ENCODE measurements around the gene C2CD2L.
"Not testable (repeated sequence)": the region's sequence is repeated elsewhere in the genome, so short reads cannot be mapped to it uniquely, and the experiment has no call there.

The C2CD2L gene

DNA sequence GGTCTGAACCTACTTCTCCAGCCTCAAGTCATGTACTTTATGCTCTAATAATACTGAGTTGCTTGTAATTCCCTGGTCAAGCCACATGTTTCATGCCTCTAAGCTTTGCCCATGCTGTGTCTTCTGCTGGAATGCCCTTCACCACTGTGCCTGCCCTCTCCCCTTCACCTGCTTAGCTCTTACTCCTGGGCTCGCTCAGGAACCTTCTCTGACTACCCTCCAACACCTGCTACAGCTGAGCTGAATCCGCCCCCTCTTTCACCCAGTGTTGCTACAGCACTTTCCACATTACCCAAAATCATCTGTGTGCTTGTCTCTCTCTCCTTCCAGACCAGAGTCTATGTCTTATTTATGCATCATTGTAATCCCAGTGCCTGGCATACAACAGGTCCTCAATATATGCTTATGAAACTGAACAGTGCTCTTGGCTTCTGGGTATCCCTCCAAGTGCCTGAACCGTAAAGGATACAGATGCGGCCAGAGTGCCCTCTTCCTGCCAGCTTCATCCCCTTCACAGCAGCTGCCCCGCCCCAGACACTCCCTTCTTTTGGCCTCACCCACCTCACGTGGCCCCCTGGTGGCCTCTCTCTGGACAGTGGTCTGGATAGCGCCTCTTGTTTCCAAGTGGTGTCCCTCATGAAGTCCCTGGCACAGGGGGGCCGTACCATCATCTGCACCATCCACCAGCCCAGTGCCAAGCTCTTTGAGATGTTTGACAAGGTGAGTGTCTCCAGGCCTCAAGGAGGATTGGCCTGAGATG lies 48.8 kb downstream of the C2CD2L start:
- TF ChIP-seq, protein P1, sequence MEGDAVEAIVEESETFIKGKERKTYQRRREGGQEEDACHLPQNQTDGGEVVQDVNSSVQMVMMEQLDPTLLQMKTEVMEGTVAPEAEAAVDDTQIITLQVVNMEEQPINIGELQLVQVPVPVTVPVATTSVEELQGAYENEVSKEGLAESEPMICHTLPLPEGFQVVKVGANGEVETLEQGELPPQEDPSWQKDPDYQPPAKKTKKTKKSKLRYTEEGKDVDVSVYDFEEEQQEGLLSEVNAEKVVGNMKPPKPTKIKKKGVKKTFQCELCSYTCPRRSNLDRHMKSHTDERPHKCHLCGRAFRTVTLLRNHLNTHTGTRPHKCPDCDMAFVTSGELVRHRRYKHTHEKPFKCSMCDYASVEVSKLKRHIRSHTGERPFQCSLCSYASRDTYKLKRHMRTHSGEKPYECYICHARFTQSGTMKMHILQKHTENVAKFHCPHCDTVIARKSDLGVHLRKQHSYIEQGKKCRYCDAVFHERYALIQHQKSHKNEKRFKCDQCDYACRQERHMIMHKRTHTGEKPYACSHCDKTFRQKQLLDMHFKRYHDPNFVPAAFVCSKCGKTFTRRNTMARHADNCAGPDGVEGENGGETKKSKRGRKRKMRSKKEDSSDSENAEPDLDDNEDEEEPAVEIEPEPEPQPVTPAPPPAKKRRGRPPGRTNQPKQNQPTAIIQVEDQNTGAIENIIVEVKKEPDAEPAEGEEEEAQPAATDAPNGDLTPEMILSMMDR (IDR thresholded peaks at IDR 0.05): peak; percentile 39
- no peak for TF ChIP-seq ZFX (IDR thresholded peaks at IDR 0.05; ENCODE audit: borderline replicate concordance)
- H3K27ac ChIP-seq: no peak overlapping the region

DNA sequence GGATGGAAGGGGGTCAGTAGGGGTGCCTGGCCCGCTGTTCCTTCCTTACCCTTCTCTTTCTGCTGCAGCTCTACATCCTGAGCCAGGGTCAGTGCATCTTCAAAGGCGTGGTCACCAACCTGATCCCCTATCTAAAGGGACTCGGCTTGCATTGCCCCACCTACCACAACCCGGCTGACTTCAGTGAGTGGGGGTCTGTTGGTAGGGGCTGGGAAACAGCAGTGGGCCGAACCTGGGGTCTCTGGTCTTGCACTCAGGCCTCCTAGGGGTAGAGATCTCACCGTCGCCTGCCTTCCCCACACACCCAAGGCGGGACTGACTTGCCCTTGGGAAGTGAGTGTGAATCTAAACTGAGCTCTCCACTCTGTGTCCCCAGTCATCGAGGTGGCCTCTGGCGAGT lies 49.4 kb downstream of the C2CD2L start:
- TF ChIP-seq, protein P1 (IDR thresholded peaks at IDR 0.05): no peak
- no peak for TF ChIP-seq ZFX (IDR thresholded peaks at IDR 0.05; ENCODE audit: borderline replicate concordance)

DNA sequence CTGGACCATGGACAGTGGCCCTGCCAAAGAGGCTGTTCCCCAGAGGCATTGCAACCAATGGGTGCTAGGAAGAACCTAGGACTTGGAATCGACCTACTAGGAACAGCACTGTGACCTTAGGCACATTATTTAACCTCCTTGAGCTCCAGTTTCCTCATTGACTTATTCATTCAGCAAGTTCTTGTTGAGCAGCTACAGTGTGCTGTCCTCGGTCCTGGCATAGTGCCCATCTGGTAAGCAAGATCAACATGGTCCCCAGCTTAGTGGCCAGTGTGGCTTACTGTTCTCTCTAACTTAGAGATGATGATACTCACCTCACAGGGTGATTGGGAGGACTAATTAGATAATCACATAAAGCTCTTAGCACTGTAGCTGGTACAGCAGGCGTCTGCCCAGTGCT lies 49.9 kb downstream of the C2CD2L start:
- no peak for TF ChIP-seq ZFX (IDR thresholded peaks at IDR 0.05; ENCODE audit: borderline replicate concordance)
- TF ChIP-seq, protein P1 (IDR thresholded peaks at IDR 0.05): no peak

More for the DNA sequence above, 49.4 kb downstream of the C2CD2L start:
- H3K27ac ChIP-seq: no peak overlapping the region

DNA sequence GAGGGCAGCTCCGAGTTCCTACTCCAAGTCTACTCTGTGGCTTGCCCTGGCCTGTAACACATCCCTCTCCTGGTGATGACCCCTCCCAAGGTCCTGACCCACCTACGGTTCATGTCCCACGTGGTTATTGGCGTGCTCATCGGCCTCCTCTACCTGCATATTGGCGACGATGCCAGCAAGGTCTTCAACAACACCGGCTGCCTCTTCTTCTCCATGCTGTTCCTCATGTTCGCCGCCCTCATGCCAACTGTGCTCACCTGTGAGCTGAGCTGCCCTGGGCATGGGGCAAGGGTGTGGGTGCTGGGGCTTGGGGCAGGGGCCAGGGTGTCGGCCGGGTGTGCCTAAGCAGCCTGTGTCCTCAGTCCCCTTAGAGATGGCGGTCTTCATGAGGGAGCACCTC lies 51.3 kb downstream of the C2CD2L start:
- no peak for TF ChIP-seq ZFX (IDR thresholded peaks at IDR 0.05; ENCODE audit: borderline replicate concordance)
- TF ChIP-seq, protein P1 (IDR thresholded peaks at IDR 0.05): no peak
- no peak overlapping the region for H3K27ac ChIP-seq

More for the DNA sequence above, 49.9 kb downstream of the C2CD2L start:
- no peak overlapping the region for H3K27ac ChIP-seq

DNA sequence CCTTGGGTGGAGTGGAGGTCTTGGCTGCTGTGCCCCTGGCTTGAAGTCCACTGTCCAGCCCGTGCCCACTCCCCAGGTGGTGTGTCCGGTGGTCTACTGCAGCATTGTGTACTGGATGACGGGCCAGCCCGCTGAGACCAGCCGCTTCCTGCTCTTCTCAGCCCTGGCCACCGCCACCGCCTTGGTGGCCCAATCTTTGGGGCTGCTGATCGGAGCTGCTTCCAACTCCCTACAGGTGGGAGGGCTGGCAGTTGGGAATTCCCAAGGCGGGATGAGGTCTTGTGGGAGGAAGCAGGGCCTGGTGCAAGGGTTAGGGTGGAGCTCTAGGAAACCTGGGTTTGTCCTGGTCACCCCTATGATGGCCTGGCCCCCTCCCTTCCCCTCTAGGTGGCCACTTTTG lies 53.0 kb downstream of the C2CD2L start:
- TF ChIP-seq, protein P1 (IDR thresholded peaks at IDR 0.05): no peak
- no peak for TF ChIP-seq ZFX (IDR thresholded peaks at IDR 0.05; ENCODE audit: borderline replicate concordance)
- H3K27ac ChIP-seq: no peak overlapping the region

DNA sequence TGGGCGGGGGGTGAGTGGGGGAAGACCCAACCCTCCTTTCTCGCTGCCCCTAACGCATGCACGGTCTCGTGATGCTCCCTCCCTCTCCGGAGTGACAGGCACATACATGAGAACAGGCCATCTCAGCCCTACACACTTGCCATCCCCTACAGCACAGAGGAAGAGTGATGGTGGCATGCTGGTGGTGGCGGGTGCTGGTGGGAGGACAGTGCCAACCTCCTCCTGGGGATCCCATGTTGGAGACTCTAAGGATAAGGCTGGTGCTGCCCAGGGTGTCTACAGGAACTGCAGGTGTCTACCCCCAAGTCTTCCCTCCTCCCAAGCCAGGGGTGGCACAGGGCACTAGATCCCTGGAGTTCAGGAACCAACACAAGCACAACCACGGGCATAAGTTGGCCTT lies 54.7 kb downstream of the C2CD2L start:
- TF ChIP-seq, protein P1 (IDR thresholded peaks at IDR 0.05): no peak
- no peak for TF ChIP-seq ZFX (IDR thresholded peaks at IDR 0.05; ENCODE audit: borderline replicate concordance)

DNA sequence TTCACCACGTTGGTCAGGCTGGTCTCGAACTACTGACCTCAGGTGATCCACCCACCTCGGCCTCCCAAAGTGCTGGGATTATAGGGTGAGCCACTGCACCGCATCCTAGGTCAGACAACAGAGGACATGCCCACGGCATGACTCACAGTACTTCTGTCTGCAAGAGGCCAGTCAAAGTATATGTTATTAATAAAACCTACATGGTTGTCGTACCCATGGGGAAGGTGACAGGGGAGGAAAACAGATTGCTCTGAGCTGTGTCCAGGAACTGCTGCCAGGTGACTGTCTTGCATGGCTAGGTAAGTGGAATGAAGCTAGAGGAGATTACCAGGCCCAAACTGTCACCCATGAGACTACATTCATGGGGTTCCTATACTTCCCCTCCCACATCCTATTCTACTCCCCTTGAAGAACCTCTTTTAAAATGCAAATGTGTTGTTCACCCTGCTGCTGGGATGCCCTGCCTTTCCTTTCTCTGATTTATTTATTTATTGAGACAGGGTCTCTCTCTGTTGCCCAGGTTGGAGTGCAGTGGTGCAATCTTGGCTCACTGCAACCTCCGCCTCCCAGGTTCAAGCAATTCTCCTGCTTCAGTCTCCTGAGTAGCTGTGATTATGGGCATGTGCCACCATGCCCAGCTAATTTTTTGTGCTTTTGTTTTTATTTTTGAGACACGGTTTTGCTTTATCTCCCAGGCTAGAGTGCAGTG lies 59.4 kb downstream of the C2CD2L start:
- no peak for TF ChIP-seq ZFX (IDR thresholded peaks at IDR 0.05; ENCODE audit: borderline replicate concordance)
- TF ChIP-seq, protein P1 (IDR thresholded peaks at IDR 0.05): no peak
- H3K27ac ChIP-seq: no peak overlapping the region

More for the DNA sequence above, 54.7 kb downstream of the C2CD2L start:
- no peak overlapping the region for H3K27ac ChIP-seq

DNA sequence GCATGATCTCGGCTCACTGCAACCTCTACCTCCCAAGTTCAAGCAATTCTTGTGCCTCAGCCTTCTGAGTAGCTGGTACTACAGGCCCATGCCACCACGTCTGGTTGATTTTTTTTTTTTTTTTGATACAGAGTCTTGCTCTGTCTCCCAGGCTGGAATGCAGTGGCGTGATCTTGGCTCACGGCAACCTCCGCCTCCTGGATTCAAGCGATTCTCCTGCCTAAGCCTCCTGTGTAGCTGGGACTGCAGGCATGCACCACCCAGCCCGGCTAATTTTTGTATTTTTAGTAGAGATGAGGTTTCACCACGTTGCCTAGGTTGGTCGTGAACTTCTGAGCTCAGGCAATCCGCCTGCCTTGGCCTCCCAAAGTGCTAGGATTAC lies 59.9 kb downstream of the C2CD2L start:
- not testable (repeated sequence) for H3K27ac ChIP-seq

All from 22Rv1 (cell line).